HFFc6 (cell line): ENCODE measurements around the gene OPCML. TPM values are rescaled to one million over a fixed set of nuclear protein-coding genes. Genes with fewer than 3 reads are reported as not detected.

Source experiments
- DNase-seq: peaks from one replicate; pipeline ENCODE4 v3.0.0-alpha.2; 2018
- H3K27ac Mint-ChIP-seq: 2 replicates; pipeline ENCODE4 v1.8.0; 2020; ENCODE audit warnings: mild to moderate bottlenecking, mixed read lengths
- H3K27me3 Mint-ChIP-seq: 2 replicates; pipeline ENCODE4 v1.8.0; 2021; ENCODE audit warnings: mild to moderate bottlenecking, moderate library complexity, mixed read lengths; ENCODE audit not compliant: insufficient read depth
- H3K36me3 Mint-ChIP-seq: 2 replicates; pipeline ENCODE4 v1.8.0; 2021; ENCODE audit warnings: low read depth, mixed read lengths
- H3K4me1 Mint-ChIP-seq: 2 replicates; pipeline ENCODE4 v1.8.0; 2020; ENCODE audit warnings: low read depth, mixed read lengths
- H3K4me3 Mint-ChIP-seq: 2 replicates; pipeline ENCODE4 v1.8.0; 2020; ENCODE audit warnings: mild to moderate bottlenecking, moderate library complexity, mixed read lengths
- H3K9me3 Mint-ChIP-seq: 2 replicates; pipeline ENCODE4 v1.8.0; 2020; ENCODE audit warnings: mild to moderate bottlenecking, mixed read lengths
- total RNA-seq, 6 experiments: library from RNA; stranded (reverse); fragmentation: NEBNext Ultra II Directional; extraction: Animal tissue kit (Norgen Biotek cat#: 25700); gene quantifications; 2 replicates in 1 of 6; 3 replicates in 5 of 6; pipeline ENCODE4 v1.2.3, GENCODE V29; 2021
- TF ChIP-seq, protein P1 (sequence below): fragments of 200-600 bp; sonication (generic); IDR thresholded peaks from 2 replicates; pipeline ENCODE4 v1.5.0; 2021; ENCODE audit warnings: antibody characterized with exemption, mild to moderate bottlenecking

OPCML gene
- total RNA-seq, 6 experiments from 2014 or later = 0.11 to 1.7 (median 0.33) TPM

DNA sequence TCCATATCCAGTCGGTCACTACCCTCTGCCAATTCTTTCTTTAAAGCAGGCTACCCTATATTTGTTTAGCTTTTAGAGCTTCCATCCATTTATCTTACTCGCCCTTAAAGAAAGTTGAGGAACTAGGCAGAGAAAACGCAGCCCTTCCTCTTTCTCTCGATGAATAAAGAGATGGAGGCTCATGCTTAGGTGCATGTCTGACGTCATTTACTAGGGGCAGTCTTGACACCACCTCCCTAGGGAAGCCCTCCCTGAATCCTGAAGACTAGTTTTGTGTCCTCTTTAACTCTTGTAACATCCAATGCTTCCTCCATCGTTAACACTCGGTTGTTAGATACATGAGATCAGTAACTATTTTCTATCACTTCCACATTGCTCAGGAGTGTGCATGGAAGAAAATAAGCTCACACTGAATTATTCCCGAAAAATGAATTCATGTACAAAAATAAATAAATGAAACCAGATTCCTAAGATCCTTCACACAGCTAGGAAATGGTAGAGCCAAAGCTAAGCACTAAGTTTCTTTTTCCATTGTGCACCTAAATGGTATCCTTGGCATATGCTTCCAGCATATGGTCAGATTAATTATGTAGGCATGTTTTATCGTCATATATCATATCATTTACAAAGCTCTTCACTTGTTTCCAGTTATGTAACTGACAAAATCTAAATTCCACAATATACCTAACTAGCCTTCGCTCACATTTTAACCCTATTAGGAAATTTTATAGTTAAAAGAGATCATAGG is 291.2 kb downstream of the OPCML start:
- peaks cover 66% of the 10 kb centered on the region for H3K9me3 Mint-ChIP-seq
- no peaks in the 10 kb centered on the region for H3K27me3 Mint-ChIP-seq
- no peak for DNase-seq
- no peak overlapping the region for H3K4me3 Mint-ChIP-seq
- no peaks in the 10 kb centered on the region for H3K4me1 Mint-ChIP-seq
- H3K36me3 Mint-ChIP-seq = no peaks in the 10 kb centered on the region; the same call in 1 of the 2 replicates
- no peak overlapping the region for H3K27ac Mint-ChIP-seq
- TF ChIP-seq, protein P1, sequence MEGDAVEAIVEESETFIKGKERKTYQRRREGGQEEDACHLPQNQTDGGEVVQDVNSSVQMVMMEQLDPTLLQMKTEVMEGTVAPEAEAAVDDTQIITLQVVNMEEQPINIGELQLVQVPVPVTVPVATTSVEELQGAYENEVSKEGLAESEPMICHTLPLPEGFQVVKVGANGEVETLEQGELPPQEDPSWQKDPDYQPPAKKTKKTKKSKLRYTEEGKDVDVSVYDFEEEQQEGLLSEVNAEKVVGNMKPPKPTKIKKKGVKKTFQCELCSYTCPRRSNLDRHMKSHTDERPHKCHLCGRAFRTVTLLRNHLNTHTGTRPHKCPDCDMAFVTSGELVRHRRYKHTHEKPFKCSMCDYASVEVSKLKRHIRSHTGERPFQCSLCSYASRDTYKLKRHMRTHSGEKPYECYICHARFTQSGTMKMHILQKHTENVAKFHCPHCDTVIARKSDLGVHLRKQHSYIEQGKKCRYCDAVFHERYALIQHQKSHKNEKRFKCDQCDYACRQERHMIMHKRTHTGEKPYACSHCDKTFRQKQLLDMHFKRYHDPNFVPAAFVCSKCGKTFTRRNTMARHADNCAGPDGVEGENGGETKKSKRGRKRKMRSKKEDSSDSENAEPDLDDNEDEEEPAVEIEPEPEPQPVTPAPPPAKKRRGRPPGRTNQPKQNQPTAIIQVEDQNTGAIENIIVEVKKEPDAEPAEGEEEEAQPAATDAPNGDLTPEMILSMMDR = no peak

DNA sequence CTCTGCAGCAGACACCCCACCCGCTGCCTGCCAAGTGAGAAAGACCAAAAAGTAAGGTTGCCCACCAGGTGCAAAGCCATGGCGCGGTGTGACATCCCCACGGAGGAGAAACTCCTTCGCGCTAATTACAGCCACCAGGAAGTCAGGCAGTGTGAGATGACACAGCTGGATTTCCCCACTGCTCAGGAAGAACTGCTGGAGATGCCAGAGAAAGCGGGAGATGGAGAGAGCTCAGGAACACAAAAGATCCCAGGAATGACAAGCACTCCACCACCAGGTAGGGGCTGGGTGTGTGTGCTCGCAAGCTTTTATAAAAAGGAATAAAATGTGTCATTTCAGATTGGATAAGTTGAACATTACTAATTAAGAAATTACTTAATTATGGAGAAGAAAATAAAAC is 292.7 kb downstream of the OPCML start:
- Mint-ChIP-seq H3K9me3 (peaks cover 78% of the 10 kb centered on the region), H3K4me1 (no peaks in the 10 kb centered on the region), H3K27ac (no peak overlapping the region), H3K36me3 (no peaks in the 10 kb centered on the region; the same call in 1 of the 2 replicates), H3K4me3 (no peak overlapping the region), H3K27me3 (no peaks in the 10 kb centered on the region)
- TF ChIP-seq, protein P1 = no peak
- no peak for DNase-seq

DNA sequence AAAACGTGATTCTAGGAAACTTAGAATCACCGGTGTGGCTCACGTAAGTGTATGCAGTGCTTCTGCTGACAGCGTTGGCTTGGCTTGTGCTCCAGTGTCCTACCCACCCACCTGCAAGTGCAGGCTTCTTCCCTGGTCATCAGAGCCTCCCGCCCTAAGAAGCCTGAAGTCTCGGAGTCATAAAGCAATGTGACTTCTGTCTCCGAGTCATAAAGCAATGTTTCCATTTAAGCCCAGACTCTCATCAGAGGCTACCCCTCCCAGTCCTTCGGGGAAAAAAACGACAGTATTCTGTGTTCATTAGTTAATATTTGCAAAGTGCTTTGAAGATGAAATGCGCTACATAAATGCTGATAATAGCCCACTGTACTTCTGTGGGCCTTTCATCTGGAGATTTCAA is 293.8 kb downstream of the OPCML start:
- Mint-ChIP-seq H3K27ac (no peak overlapping the region), H3K9me3 (peaks cover 82% of the 10 kb centered on the region), H3K4me3 (no peak overlapping the region), H3K27me3 (no peaks in the 10 kb centered on the region), H3K36me3 (no peaks in the 10 kb centered on the region; the same call in 1 of the 2 replicates), H3K4me1 (no peaks in the 10 kb centered on the region)
- TF ChIP-seq, protein P1 = no peak
- DNase-seq = no peak

DNA sequence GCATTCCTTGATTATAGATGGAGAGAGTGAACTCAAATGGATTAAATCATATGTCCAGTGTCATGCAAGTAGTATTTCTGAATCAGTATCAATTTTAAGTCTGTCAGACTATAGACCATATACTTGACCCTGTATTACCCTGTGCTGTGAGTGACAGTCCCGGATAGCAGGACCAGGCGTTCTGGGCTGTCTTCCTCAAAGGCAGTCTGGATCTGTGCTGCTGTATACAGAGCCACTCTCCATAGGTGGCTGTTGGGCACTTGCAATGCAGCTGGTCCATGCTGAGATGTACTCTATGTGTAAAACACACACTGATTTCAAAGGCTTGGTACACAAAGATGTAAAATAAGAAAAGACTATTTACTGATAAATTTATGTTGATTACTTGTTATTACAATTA is 294.3 kb downstream of the OPCML start:
- no peaks in the 10 kb centered on the region for H3K4me1 Mint-ChIP-seq
- TF ChIP-seq, protein P1 = no peak
- H3K9me3 Mint-ChIP-seq = peaks cover 82% of the 10 kb centered on the region
- no peaks in the 10 kb centered on the region; the same call in 1 of the 2 replicates for H3K36me3 Mint-ChIP-seq
- no peak overlapping the region for H3K4me3 Mint-ChIP-seq
- no peak overlapping the region for H3K27ac Mint-ChIP-seq
- DNase-seq = no peak
- H3K27me3 Mint-ChIP-seq = no peaks in the 10 kb centered on the region

DNA sequence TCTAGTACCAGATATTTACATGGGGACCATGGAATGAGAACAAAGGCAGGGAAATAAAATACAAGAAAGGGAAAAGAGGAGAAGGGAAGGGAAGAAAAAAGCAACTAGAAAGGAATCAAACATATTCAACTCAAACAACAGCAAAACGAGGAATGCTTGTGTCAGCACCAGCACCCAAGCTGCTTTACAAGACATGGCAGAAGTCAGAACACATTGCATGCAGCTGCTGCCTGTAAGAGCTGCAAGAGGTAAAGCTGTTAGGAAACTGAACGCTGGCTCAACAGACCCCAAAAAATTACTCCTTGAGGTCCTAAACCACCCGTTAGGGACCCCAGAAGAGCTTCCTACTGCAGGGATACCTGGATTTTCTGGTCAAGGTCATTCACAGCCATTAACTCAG is 296.9 kb downstream of the OPCML start:
- Mint-ChIP-seq H3K27ac (no peak overlapping the region), H3K27me3 (no peaks in the 10 kb centered on the region), H3K9me3 (peaks cover 76% of the 10 kb centered on the region), H3K36me3 (peaks cover 5% of the 10 kb centered on the region; the same call in 1 of the 2 replicates), H3K4me3 (no peak overlapping the region), H3K4me1 (no peaks in the 10 kb centered on the region)
- DNase-seq = no peak
- TF ChIP-seq, protein P1 = no peak
